Neural progenitor cell (in vitro differentiated cells): Measurements from ENCODE around the gene ROBO4. TPM values are rescaled to one million over a fixed set of nuclear protein-coding genes. Genes with fewer than 3 reads are reported as not detected.

ENCODE experiments used
- DNase-seq: peaks from one replicate; pipeline ENCODE4 v3.0.0-alpha.2; 2016; ENCODE audit warnings: low spot score
- H2AFZ ChIP-seq: fragments of 200-600 bp; sonication (generic); replicated peaks from 2 replicates; pipeline ENCODE4 v1.6.1; 2016; ENCODE audit warnings: antibody characterized with exemption
- H3F3A ChIP-seq: fragments of 200-600 bp; sonication (generic); 2 replicates; pipeline ENCODE4 v1.6.1; 2016; ENCODE audit warnings: antibody characterized with exemption, low read depth
- H3K27ac ChIP-seq: fragments of 200-600 bp; sonication (generic); 2 replicates; pipeline ENCODE4 v1.5.1; 2016; ENCODE audit warnings: mild to moderate bottlenecking
- H3K27me3 ChIP-seq: fragments of 200-600 bp; sonication (generic); 2 replicates; pipeline ENCODE4 v1.6.1; 2016; ENCODE audit warnings: mild to moderate bottlenecking, moderate library complexity
- H3K36me3 ChIP-seq: fragments of 200-600 bp; sonication (generic); 2 replicates; pipeline ENCODE4 v1.5.1; 2016
- H3K4me1 ChIP-seq: fragments of 200-600 bp; sonication (generic); 2 replicates; pipeline ENCODE4 v1.6.1; 2016; ENCODE audit warnings: mixed run types
- H3K4me2 ChIP-seq: fragments of 200-600 bp; sonication (generic); 2 replicates; pipeline ENCODE4 v1.6.1; 2016
- H3K4me3 ChIP-seq: fragments of 200-600 bp; sonication (generic); 2 replicates; pipeline ENCODE4 v1.5.1; 2016
- H3K79me2 ChIP-seq: fragments of 200-600 bp; sonication (generic); 2 replicates; pipeline ENCODE4 v1.6.1; 2016; ENCODE audit warnings: low read depth
- H3K9ac ChIP-seq: fragments of 200-600 bp; sonication (generic); 2 replicates; pipeline ENCODE4 v1.6.1; 2016
- H3K9me3 ChIP-seq: fragments of 200-600 bp; sonication (generic); 2 replicates; pipeline ENCODE4 v1.5.1; 2016; ENCODE audit warnings: low read depth
- H4K20me1 ChIP-seq: fragments of 200-600 bp; sonication (generic); 2 replicates; pipeline ENCODE4 v1.6.1; 2016; ENCODE audit warnings: low read depth
- H3K27ac Mint-ChIP-seq: 3 replicates; pipeline ENCODE4 v1.8.0; 2021; ENCODE audit warnings: mixed read lengths
- H3K27me3 Mint-ChIP-seq: 2 replicates; pipeline ENCODE4 v1.8.0; 2022; ENCODE audit warnings: low read depth, mild to moderate bottlenecking, inconsistent platforms, moderate library complexity, mixed read lengths; ENCODE audit not compliant: insufficient read depth
- H3K36me3 Mint-ChIP-seq: 3 replicates; pipeline ENCODE4 v1.8.0; 2021; ENCODE audit warnings: mixed read lengths
- H3K4me1 Mint-ChIP-seq: 3 replicates; pipeline ENCODE4 v1.8.0; 2021; ENCODE audit warnings: mixed read lengths
- H3K4me3 Mint-ChIP-seq: 3 replicates; pipeline ENCODE4 v1.8.0; 2021; ENCODE audit warnings: mild to moderate bottlenecking, moderate library complexity, mixed read lengths
- H3K9me3 Mint-ChIP-seq: 3 replicates; pipeline ENCODE4 v1.8.0; 2020; ENCODE audit warnings: mixed read lengths
- CTCF ChIP-seq: fragments of 200-600 bp; sonication (generic); IDR thresholded peaks from 2 replicates; pipeline ENCODE4 v1.5.1; 2017; ENCODE audit warnings: antibody characterized with exemption, mild to moderate bottlenecking
- EZH2 ChIP-seq: fragments of 200-600 bp; sonication (generic); IDR thresholded peaks from 2 replicates; pipeline ENCODE4 v1.6.1; 2017; ENCODE audit warnings: antibody characterized with exemption, mild to moderate bottlenecking, moderate library complexity
- EZH2phosphoT487 ChIP-seq: fragments of 200-600 bp; sonication (generic); IDR thresholded peaks from 2 replicates; pipeline ENCODE4 v1.6.1; 2017; ENCODE audit warnings: antibody characterized with exemption
- total RNA-seq: library from RNA; depleted of rRNA; stranded (reverse); fragments of >200 nt; gene quantifications from 2 replicates; pipeline ENCODE4 v1.2.3, GENCODE V29; 2015; ENCODE audit warnings: low replicate concordance

Gene ROBO4
- total RNA-seq, 1 donor from 2014 or later = not detected

GRCh38 chr11:124887667-124888013 is 10.0 kb downstream of the ROBO4 start:
- DNase-seq = no peak
- Histone ChIP-seq H3K27me3 (peaks cover 22% of the 10 kb centered on the region), H3F3A (no peaks in the 10 kb centered on the region), H2AFZ (no peak overlapping the region), H3K4me2 (no peak overlapping the region), H4K20me1 (no peaks in the 10 kb centered on the region), H3K4me3 (no peak overlapping the region), H3K9me3 (no peaks in the 10 kb centered on the region), H3K27ac (no peak overlapping the region), H3K9ac (no peak overlapping the region), H3K36me3 (no peaks in the 10 kb centered on the region), H3K79me2 (no peaks in the 10 kb centered on the region), H3K4me1 (peaks cover 6% of the 10 kb centered on the region)
- peaks cover 9% of the 10 kb centered on the region for H3K4me1 Mint-ChIP-seq
- H3K9me3 Mint-ChIP-seq = no peaks in the 10 kb centered on the region
- no peak overlapping the region for H3K27ac Mint-ChIP-seq
- TF ChIP-seq CTCF (no peak), EZH2phosphoT487 (no peak), EZH2 (no peak)
- no peak overlapping the region for H3K4me3 Mint-ChIP-seq
- H3K27me3 Mint-ChIP-seq = peaks cover 4% of the 10 kb centered on the region
- H3K36me3 Mint-ChIP-seq = no peaks in the 10 kb centered on the region

DNA sequence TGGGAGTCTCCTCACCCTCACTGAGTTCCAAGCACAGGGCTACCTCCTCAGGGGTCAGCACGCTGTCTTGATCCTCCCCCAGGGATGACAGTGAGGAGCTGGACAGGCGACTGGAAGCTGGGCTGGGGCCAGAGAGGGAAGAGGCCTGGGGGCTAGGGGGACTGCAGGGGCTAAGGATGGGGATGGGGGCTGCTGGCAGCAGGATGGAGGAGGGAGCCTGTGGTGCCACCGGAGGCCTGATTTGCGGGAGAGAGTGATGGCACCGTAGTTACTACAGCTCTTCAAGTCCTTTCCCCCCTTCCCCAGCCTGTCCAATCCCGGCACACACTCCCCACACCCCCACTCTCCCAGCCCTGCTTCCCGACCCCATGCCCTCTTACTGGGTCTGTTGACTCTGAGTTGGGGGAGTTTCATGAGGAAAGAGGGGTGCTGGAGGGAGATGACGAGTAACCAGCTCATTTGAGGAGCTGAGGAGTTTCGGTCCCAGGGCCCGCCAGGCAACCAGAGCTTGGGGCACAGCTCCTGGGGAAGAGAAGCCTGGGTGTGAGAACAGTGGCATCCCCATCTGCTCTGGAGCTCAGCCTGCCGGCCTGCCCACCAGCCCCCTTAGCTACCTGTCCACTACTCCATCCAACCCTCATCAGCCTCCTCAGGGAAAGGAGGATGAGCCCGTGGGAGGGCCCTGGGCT is 10.5 kb downstream of the ROBO4 start:
- Mint-ChIP-seq H3K27ac (no peak overlapping the region), H3K27me3 (peaks cover 2% of the 10 kb centered on the region), H3K9me3 (no peaks in the 10 kb centered on the region), H3K36me3 (no peaks in the 10 kb centered on the region), H3K4me3 (no peak overlapping the region), H3K4me1 (peaks cover 12% of the 10 kb centered on the region)
- H3K9ac ChIP-seq = no peak overlapping the region
- no peaks in the 10 kb centered on the region for H3K79me2 ChIP-seq
- H3K4me1 ChIP-seq = peaks cover 6% of the 10 kb centered on the region
- TF ChIP-seq EZH2phosphoT487 = no peak
- TF ChIP-seq CTCF = no peak
- TF ChIP-seq EZH2 = no peak
- H3K4me3 ChIP-seq = no peak overlapping the region
- no peak overlapping the region for H3K27ac ChIP-seq
- no peak overlapping the region for H2AFZ ChIP-seq
- no peaks in the 10 kb centered on the region for H3F3A ChIP-seq
- no peaks in the 10 kb centered on the region for H4K20me1 ChIP-seq
- no peak overlapping the region for H3K4me2 ChIP-seq
- no peaks in the 10 kb centered on the region for H3K9me3 ChIP-seq
- no peaks in the 10 kb centered on the region for H3K36me3 ChIP-seq
- H3K27me3 ChIP-seq = peaks cover 19% of the 10 kb centered on the region
- DNase-seq = no peak

DNA sequence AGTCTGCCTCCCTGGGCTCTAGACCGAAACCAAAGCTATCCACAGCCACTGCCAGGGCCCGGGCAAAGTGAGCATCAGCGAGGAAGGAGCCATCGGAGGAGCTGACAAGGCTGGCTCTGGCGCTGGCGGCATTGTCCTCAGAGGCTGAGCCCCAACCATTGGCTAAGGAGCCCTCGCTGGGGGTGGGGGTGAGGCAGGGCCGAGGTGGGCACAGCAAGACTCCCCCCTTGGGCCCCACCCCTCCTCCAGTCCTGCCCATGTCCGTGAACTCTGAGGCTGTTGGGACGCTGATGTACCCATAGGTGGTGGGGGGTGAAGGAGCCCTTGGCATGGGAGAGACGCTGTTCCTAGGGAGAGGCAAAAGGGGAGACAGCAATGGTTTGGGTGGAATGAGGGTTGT is 11.2 kb downstream of the ROBO4 start:
- Mint-ChIP-seq H3K27ac (no peak overlapping the region), H3K36me3 (no peaks in the 10 kb centered on the region), H3K9me3 (no peaks in the 10 kb centered on the region), H3K4me3 (no peak overlapping the region), H3K27me3 (peaks cover 2% of the 10 kb centered on the region), H3K4me1 (peaks cover 17% of the 10 kb centered on the region)
- Histone ChIP-seq H3K27ac (no peak overlapping the region), H3K9ac (no peak overlapping the region), H3K9me3 (no peaks in the 10 kb centered on the region), H3K79me2 (no peaks in the 10 kb centered on the region), H3K4me2 (no peak overlapping the region), H4K20me1 (no peaks in the 10 kb centered on the region), H3K4me3 (no peak overlapping the region), H3K4me1 (peaks cover 6% of the 10 kb centered on the region), H3K27me3 (peaks cover 19% of the 10 kb centered on the region), H2AFZ (no peak overlapping the region), H3F3A (no peaks in the 10 kb centered on the region), H3K36me3 (no peaks in the 10 kb centered on the region)
- DNase-seq = no peak
- TF ChIP-seq EZH2phosphoT487 (no peak), EZH2 (no peak)

GRCh38 chr11:124884869-124885479 is 12.7 kb downstream of the ROBO4 start:
- Histone ChIP-seq H3K27ac (no peak overlapping the region), H3K4me2 (no peak overlapping the region), H3K9ac (no peak overlapping the region), H4K20me1 (no peaks in the 10 kb centered on the region), H2AFZ (no peak overlapping the region), H3K27me3 (peaks cover 19% of the 10 kb centered on the region), H3K4me1 (no peaks in the 10 kb centered on the region), H3K4me3 (no peak overlapping the region), H3K79me2 (no peaks in the 10 kb centered on the region), H3K36me3 (no peaks in the 10 kb centered on the region), H3F3A (no peaks in the 10 kb centered on the region), H3K9me3 (no peaks in the 10 kb centered on the region)
- TF ChIP-seq EZH2 (no peak), CTCF (no peak), EZH2phosphoT487 (no peak)
- Mint-ChIP-seq H3K4me1 (peaks cover 17% of the 10 kb centered on the region), H3K27ac (no peak overlapping the region), H3K27me3 (peaks cover 8% of the 10 kb centered on the region), H3K4me3 (no peak overlapping the region), H3K36me3 (peaks cover 1% of the 10 kb centered on the region), H3K9me3 (no peaks in the 10 kb centered on the region)
- DNase-seq = no peak
